Right lobe of liver (tissue), 6 donors: ENCODE measurements around the gene DUSP18. TPM values are rescaled to one million over a fixed set of nuclear protein-coding genes. Genes with fewer than 3 reads are reported as not detected.

Experiments
- ATAC-seq, 4 donors: fragments of 200-7000 bp; cut with Tn5 transposase; one replicate each; pipeline ENCODE4 v1.9.1; 2020; ENCODE audit warnings: mild to moderate bottlenecking in 4 of 4, moderate library complexity in 4 of 4
- DNase-seq, 3 donors: peaks; one replicate each; pipeline ENCODE4 v3.0.0-alpha.2; 2020
- H3K27ac ChIP-seq, 3 donors: fragments of 200-600 bp; one replicate each; pipeline ENCODE4 v1.8.0; 2022
- H3K27me3 ChIP-seq, 2 donors: fragments of 200-600 bp; one replicate each; pipeline ENCODE4 v1.8.0; 2022
- H3K36me3 ChIP-seq, 4 donors: fragments of 200-600 bp; sonication (generic) in 1 of 4; one replicate each; pipeline versions ENCODE4 v1.5.1 to v1.8.0; 2017 to 2022; ENCODE audit warnings: control low read depth in 1 of 4
- H3K4me1 ChIP-seq, 4 donors: fragments of 200-600 bp; sonication (generic) in 1 of 4; one replicate each; pipeline versions ENCODE4 v1.5.1 to v1.8.0; 2017 to 2022; ENCODE audit warnings: control low read depth in 1 of 4
- H3K4me3 ChIP-seq, 3 donors: fragments of 200-600 bp; one replicate each; pipeline ENCODE4 v1.8.0; 2022
- H3K9me3 ChIP-seq, 4 donors: fragments of 200-600 bp; sonication (generic) in 1 of 4; one replicate each; pipeline versions ENCODE4 v1.5.1 to v1.8.0; 2017 to 2022; ENCODE audit warnings: control low read depth in 1 of 4
- CTCF ChIP-seq, 4 donors: fragments of 200-600 bp in 3 of 4; fragments of 450-650 bp in 1 of 4; IDR thresholded peaks; one replicate each; pipeline versions ENCODE4 v1.5.1 to v1.8.0; 2016 to 2022; ENCODE audit warnings: antibody characterized with exemption in 4 of 4, mild to moderate bottlenecking in 2 of 4
- POLR2A ChIP-seq: fragments of 450-650 bp; IDR thresholded peaks from one replicate; pipeline ENCODE4 v1.6.1; 2017; ENCODE audit warnings: antibody characterized with exemption, mild to moderate bottlenecking
- WGBS: methylation state at CpG from one replicate; pipeline ENCODE4 v1.1.6; 2018; ENCODE audit warnings: low coverage, low lambda C conversion rate; ENCODE audit not compliant: insufficient coverage; ENCODE audit errors: missing lambda C conversion rate; 5-methylcytosine and 5-hydroxymethylcytosine counted together
- intact Hi-C, 2 donors: fragments of 100-400 bp; cut with DNase I; formaldehyde crosslinking; loops; one replicate each; pipeline versions ENCODE4 v1.11.2 to v1.14.1; 2022
- total RNA-seq, 6 experiments: library from RNA; depleted of rRNA in 2 of 6; stranded (reverse); fragments of >200 nt in 2 of 6; fragmentation: NEBNext Ultra II Directional in 3 of 6; extraction: Animal tissue kit (Norgen Biotek cat#: 25700) in 3 of 6; gene quantifications; one replicate each; pipeline versions ENCODE4 v1.1.0 to v1.2.4, GENCODE V29; 2016 to 2023
- donor health status: DM: no; HTN: yes; CAD: no.
- donor health status: DM: no; HTN: no; CAD: no.
- donor health status: DM: no; HTN: no; CAD: no.
- donor health status: DM: no; HTN: yes; CAD: no.
- donor health status: DM: no; HTN: yes; CAD: no.

DUSP18 gene
- total RNA-seq, 6 experiments from 2014 or later: 0.97 to 3.1 (median 2.2) TPM

- no peak for DNase-seq
Observed at GRCh38 chr22:30675436-30675835, 7.8 kb upstream of the DUSP18 start.

GRCh38 chr22:30674482-30674881 is 6.8 kb upstream of the DUSP18 start:
- H3K27ac ChIP-seq: no peak overlapping the region
- no peaks in the 10 kb centered on the region for H3K27me3 ChIP-seq
- no peaks in the 10 kb centered on the region for H3K36me3 ChIP-seq
- no peak for DNase-seq
- TF ChIP-seq CTCF (IDR thresholded peaks at IDR 0.05): no peak
- no peak for TF ChIP-seq POLR2A
- H3K4me3 ChIP-seq: no peak overlapping the region
- intact Hi-C loops: no loop called here
- no peaks in the 10 kb centered on the region for H3K4me1 ChIP-seq
- no peaks in the 10 kb centered on the region for H3K9me3 ChIP-seq
- 41% methylated on average over 3 of the region's 6 CpGs for WGBS
- ATAC-seq: no peak

More at GRCh38 chr22:30675436-30675835, 7.8 kb upstream of the DUSP18 start:
- WGBS: 88% methylated on average over 9 of the region's 9 CpGs
- H3K27ac ChIP-seq: no peak overlapping the region
- no peak for ATAC-seq
- intact Hi-C loops: no loop called here
- no peaks in the 10 kb centered on the region for H3K9me3 ChIP-seq
- H3K27me3 ChIP-seq: no peaks in the 10 kb centered on the region
- no peak for TF ChIP-seq CTCF (IDR thresholded peaks at IDR 0.05)
- no peaks in the 10 kb centered on the region for H3K4me1 ChIP-seq
- H3K4me3 ChIP-seq: no peak overlapping the region
- H3K36me3 ChIP-seq: no peaks in the 10 kb centered on the region

GRCh38 chr22:30673136-30673535 is 5.5 kb upstream of the DUSP18 start:
- H3K4me1 ChIP-seq: no peaks in the 10 kb centered on the region
- H3K36me3 ChIP-seq: no peaks in the 10 kb centered on the region
- 29% methylated on average over 1 of the region's 4 CpGs for WGBS
- intact Hi-C loops: no loop called here
- DNase-seq (no peak), ATAC-seq (no peak)
- H3K27me3 ChIP-seq: no peaks in the 10 kb centered on the region
- H3K9me3 ChIP-seq: no peaks in the 10 kb centered on the region
- TF ChIP-seq CTCF (IDR thresholded peaks at IDR 0.05): no peak
- no peak for TF ChIP-seq POLR2A
- no peak overlapping the region for H3K4me3 ChIP-seq
- no peak overlapping the region for H3K27ac ChIP-seq

GRCh38 chr22:30671071-30671470 is 3.4 kb upstream of the DUSP18 start:
- H3K9me3 ChIP-seq: no peaks in the 10 kb centered on the region
- no peaks in the 10 kb centered on the region for H3K4me1 ChIP-seq
- DNase-seq (no peak), ATAC-seq (no peak)
- no peaks in the 10 kb centered on the region for H3K36me3 ChIP-seq
- no peaks in the 10 kb centered on the region for H3K27me3 ChIP-seq
- intact Hi-C loops: no loop called here
- no peak overlapping the region for H3K27ac ChIP-seq
- no peak for TF ChIP-seq CTCF (IDR thresholded peaks at IDR 0.05)
- TF ChIP-seq POLR2A: no peak
- no peak overlapping the region for H3K4me3 ChIP-seq
- WGBS: 65% methylated on average over 2 of the region's 3 CpGs

GRCh38 chr22:30668386-30668710 is 673 bp upstream of the DUSP18 start:
- H3K27me3 ChIP-seq: no peaks in the 10 kb centered on the region
- H3K9me3 ChIP-seq: no peaks in the 10 kb centered on the region
- no peaks in the 10 kb centered on the region for H3K4me1 ChIP-seq
- no peak for TF ChIP-seq CTCF (IDR thresholded peaks at IDR 0.05)
- TF ChIP-seq POLR2A: no peak
- DNase-seq (no peak), ATAC-seq (no peak)
- 37% methylated on average over 10 of the region's 10 CpGs for WGBS
- no peak overlapping the region for H3K27ac ChIP-seq
- peaks cover 0 to under 1% (median 0%) of the 10 kb centered on the region in 4 donors for H3K36me3 ChIP-seq
- intact Hi-C loops: no loop called here
- H3K4me3 ChIP-seq: peak overlapping the region; percentile 63 to 83 (median 76)
